Measurements from ENCODE around the gene WWC1.

DNA sequence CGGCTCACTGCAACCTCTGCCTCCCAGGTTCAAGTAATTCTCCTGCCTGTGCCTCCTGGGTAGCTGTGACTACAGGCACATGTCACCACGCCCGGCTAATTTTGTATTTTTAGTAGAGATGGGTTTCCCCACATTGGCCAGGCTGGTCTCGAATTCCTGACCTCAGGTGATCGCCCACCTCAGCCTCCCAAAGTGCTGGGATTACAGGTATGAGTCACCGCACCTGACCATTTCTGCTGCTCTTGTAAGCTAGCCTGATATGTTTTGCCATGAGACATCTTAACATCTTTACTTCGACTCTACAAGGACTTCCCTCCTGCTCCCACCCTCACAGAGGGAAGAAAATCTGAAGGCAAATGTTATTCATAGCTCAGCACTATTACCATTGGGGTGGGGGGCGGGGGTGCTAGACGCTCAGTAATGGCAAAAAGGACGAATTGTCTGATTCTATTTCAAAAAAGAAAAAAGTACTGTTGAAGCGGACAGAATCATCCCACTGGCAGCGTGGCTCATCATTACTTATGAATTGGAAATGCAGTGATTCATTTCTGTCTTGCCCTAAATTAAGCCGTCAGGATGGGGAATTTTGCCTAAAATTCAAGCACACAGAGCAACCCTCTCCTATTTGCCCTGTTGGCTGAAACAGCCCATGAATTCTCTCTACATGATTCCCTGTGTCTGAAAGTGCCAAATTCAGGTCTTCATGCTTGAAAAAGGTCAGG is 46.4 kb upstream of the WWC1 start:
- TF ChIP-seq, protein P1, sequence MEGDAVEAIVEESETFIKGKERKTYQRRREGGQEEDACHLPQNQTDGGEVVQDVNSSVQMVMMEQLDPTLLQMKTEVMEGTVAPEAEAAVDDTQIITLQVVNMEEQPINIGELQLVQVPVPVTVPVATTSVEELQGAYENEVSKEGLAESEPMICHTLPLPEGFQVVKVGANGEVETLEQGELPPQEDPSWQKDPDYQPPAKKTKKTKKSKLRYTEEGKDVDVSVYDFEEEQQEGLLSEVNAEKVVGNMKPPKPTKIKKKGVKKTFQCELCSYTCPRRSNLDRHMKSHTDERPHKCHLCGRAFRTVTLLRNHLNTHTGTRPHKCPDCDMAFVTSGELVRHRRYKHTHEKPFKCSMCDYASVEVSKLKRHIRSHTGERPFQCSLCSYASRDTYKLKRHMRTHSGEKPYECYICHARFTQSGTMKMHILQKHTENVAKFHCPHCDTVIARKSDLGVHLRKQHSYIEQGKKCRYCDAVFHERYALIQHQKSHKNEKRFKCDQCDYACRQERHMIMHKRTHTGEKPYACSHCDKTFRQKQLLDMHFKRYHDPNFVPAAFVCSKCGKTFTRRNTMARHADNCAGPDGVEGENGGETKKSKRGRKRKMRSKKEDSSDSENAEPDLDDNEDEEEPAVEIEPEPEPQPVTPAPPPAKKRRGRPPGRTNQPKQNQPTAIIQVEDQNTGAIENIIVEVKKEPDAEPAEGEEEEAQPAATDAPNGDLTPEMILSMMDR (IDR thresholded peaks at IDR 0.05; ENCODE audit: low read length): no peak
- TF ChIP-seq EZH2 (optimal IDR thresholded peaks at IDR 0.05; ENCODE audit: low read depth, low read length) (no peak), EZH2phosphoT487 (IDR thresholded peaks at IDR 0.05; ENCODE audit: low read length) (no peak)
